Ovary (tissue), 9 donors: ENCODE measurements around the gene FBXL19. TPM values are rescaled to one million over a fixed set of nuclear protein-coding genes. Genes with fewer than 3 reads are reported as not detected.
A peak's percentile ranks its signal among the peaks of the same experiment; 100 is the strongest.

Experiments
- DNase-seq, 5 donors: peaks; one replicate each; pipeline ENCODE4 v3.0.0-alpha.2; 2019 to 2020
- H3K27ac ChIP-seq, 2 donors: fragments of 200-600 bp; one replicate each; pipeline versions ENCODE4 v1.5.1 to v1.8.0; 2019 to 2022
- H3K27me3 ChIP-seq: fragments of 200-600 bp; one replicate; pipeline ENCODE4 v1.8.0; 2022
- H3K36me3 ChIP-seq: fragments of 200-600 bp; sonication (generic); one replicate; pipeline ENCODE4 v1.5.1; 2019
- H3K4me1 ChIP-seq: one replicate; pipeline ENCODE4 v1.8.1; 2013; ENCODE audit warnings: mild to moderate bottlenecking, moderate library complexity; ENCODE audit not compliant: insufficient read depth
- H3K4me3 ChIP-seq: fragments of 200-600 bp; sonication (generic); one replicate; pipeline ENCODE4 v1.5.1; 2017
- H3K9me3 ChIP-seq, 2 donors: fragments of 200-600 bp in 1 of 2; sonication (generic) in 1 of 2; one replicate each; pipeline versions ENCODE4 v1.5.1 to v1.8.1; 2013 to 2019; ENCODE audit warnings: mild to moderate bottlenecking in 1 of 2, moderate library complexity in 1 of 2
- EP300 ChIP-seq: sonication (generic); formaldehyde crosslinking; IDR thresholded peaks from one replicate; pipeline ENCODE4 v1.6.1; 2017; ENCODE audit warnings: antibody characterized with exemption
- POLR2A ChIP-seq: fragments of 450-650 bp; IDR thresholded peaks from one replicate; pipeline ENCODE4 v1.6.1; 2017; ENCODE audit warnings: antibody characterized with exemption, mild to moderate bottlenecking, moderate library complexity
- WGBS, 3 donors: extraction: QIAGEN DNeasy Blood & Tissue Kit in 1 of 3; methylation state at CpG; one replicate each; pipeline versions ENCODE4 v1.1.5 to v1.1.7; 2013 to 2017; 5-methylcytosine and 5-hydroxymethylcytosine counted together
- intact Hi-C, 4 donors: fragments of 100-400 bp; cut with DNase I; formaldehyde crosslinking; loops; one replicate each; pipeline versions ENCODE4 v1.11.0 to v1.15.1; 2022 to 2023
- polyA plus RNA-seq, 2 donors: library from polyadenylated mRNA; stranded (reverse); fragments of 200-250 nt in 1 of 2; fragments of 350-450 nt in 1 of 2; fragmentation: Illumina TruSeq in 1 of 2; extraction: RNeasy Lipid Tissue Mini Kit (QIAGEN cat#74804) in 1 of 2; gene quantifications; one replicate each; pipeline ENCODE4 v1.2.3, GENCODE V29; 2013 to 2014
- total RNA-seq, 7 donors: library from RNA; depleted of rRNA in 2 of 7; stranded (reverse); fragments of >200 nt in 2 of 7; fragmentation: NEBNext Ultra II Directional in 3 of 7; extraction: Animal tissue kit (Norgen Biotek cat#: 25700) in 3 of 7; gene quantifications; one replicate each; pipeline versions ENCODE4 v1.1.0 to v1.2.4, GENCODE V29; 2016 to 2023
- TF ChIP-seq, protein P1 (sequence below), 3 donors: fragments of 450-650 bp in 2 of 3; fragments of 200-600 bp in 1 of 3; IDR thresholded peaks; one replicate each; pipeline versions ENCODE4 v1.5.1 to v1.8.0; 2016 to 2022; ENCODE audit warnings: antibody characterized with exemption in 3 of 3, mild to moderate bottlenecking in 1 of 3
- donor health status: DM: no; HTN: no; CAD: no; lungs with moderate emphysema.
- donor health status: DM: no; HTN: no; CAD: no.
- donor health status: Bipolar disorder and iron deficiency.
- donor health status: DM: yes; HTN: yes; CAD: no.
- donor health status: DM: no; HTN: no; CAD: no.
- donor health status: DM: yes; HTN: yes; CAD: no.

The FBXL19 gene
- total and polyA plus RNA-seq, 9 donors = 1.6 to 24.3 (median 14.4) TPM

GRCh38 chr16:30957456-30958174 is 34.2 kb downstream of the FBXL19 start, which contains the start of gene SETD1A:
Gene SETD1A (plus strand): TSS chr16:30957754. CDS start chr16:30958732, 978 bp downstream.
- intact Hi-C loops = loop anchor here in 1 of 4 donors (10.0 kb wide), 1 partner anchor 157 kb away; the partner anchor contains the start of gene KAT8
- Histone ChIP-seq H3K4me3 (peak within 1 kb of the TSS; percentile 82), H3K4me1 (peaks cover 11% of the 10 kb centered on the region), H3K27me3 (no peaks in the 10 kb centered on the region), H3K9me3 (no peaks in the 10 kb centered on the region), H3K27ac (peak within 1 kb of the TSS; percentile 97 to 98), H3K36me3 (no peaks in the 10 kb centered on the region)
- TF ChIP-seq EP300 (no peak), POLR2A (peak; percentile 66)
- TF ChIP-seq, protein P1, sequence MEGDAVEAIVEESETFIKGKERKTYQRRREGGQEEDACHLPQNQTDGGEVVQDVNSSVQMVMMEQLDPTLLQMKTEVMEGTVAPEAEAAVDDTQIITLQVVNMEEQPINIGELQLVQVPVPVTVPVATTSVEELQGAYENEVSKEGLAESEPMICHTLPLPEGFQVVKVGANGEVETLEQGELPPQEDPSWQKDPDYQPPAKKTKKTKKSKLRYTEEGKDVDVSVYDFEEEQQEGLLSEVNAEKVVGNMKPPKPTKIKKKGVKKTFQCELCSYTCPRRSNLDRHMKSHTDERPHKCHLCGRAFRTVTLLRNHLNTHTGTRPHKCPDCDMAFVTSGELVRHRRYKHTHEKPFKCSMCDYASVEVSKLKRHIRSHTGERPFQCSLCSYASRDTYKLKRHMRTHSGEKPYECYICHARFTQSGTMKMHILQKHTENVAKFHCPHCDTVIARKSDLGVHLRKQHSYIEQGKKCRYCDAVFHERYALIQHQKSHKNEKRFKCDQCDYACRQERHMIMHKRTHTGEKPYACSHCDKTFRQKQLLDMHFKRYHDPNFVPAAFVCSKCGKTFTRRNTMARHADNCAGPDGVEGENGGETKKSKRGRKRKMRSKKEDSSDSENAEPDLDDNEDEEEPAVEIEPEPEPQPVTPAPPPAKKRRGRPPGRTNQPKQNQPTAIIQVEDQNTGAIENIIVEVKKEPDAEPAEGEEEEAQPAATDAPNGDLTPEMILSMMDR (IDR thresholded peaks at IDR 0.05) = peak in 1 of 3 donors; percentile 11
- WGBS, 3 donors = 0 to 1% (median 0%) methylated on average over 41 to 85 of the region's 85 CpGs
- DNase-seq = peak; percentile 96 to 98 (median 97)

- TF ChIP-seq POLR2A = no peak
- peak in 3 of 5 donors; percentile 56 to 80 (median 65) for DNase-seq
- peaks cover 11% of the 10 kb centered on the region for H3K4me1 ChIP-seq
- H3K9me3 ChIP-seq = no peaks in the 10 kb centered on the region
- H3K27ac ChIP-seq = peak overlapping the region; percentile 97 to 98
- H3K36me3 ChIP-seq = no peaks in the 10 kb centered on the region
- WGBS, 3 donors = 5 to 14% (median 11%) methylated on average over 25 to 55 of the region's 55 CpGs
- intact Hi-C loops = loop anchor here in 1 of 4 donors (10.0 kb wide), 1 partner anchor 156 kb away; the partner anchor contains the start of gene KAT8
- no peaks in the 10 kb centered on the region for H3K27me3 ChIP-seq
- H3K4me3 ChIP-seq = peak overlapping the region; percentile 82
Measured at GRCh38 chr16:30958175-30959079, 35.1 kb downstream of the FBXL19 start.

- Histone ChIP-seq H3K9me3 (no peaks in the 10 kb centered on the region), H3K36me3 (no peaks in the 10 kb centered on the region), H3K4me1 (peaks cover 9% of the 10 kb centered on the region), H3K4me3 (no peak overlapping the region), H3K27me3 (no peaks in the 10 kb centered on the region), H3K27ac (no peak overlapping the region)
- TF ChIP-seq POLR2A (no peak), EP300 (no peak)
- TF ChIP-seq, protein P1 (IDR thresholded peaks at IDR 0.05) = no peak
- WGBS, 3 donors = 89 to 92% (median 91%) methylated on average over 11 of the region's 11 CpGs
- no peak for DNase-seq
- intact Hi-C loops = loop anchor here in 1 of 4 donors (10.0 kb wide), 1 partner anchor 223 kb away; the partner anchor contains the start of gene FUS
Measured at GRCh38 chr16:30961384-30961783, 38.0 kb downstream of the FBXL19 start.

DNA sequence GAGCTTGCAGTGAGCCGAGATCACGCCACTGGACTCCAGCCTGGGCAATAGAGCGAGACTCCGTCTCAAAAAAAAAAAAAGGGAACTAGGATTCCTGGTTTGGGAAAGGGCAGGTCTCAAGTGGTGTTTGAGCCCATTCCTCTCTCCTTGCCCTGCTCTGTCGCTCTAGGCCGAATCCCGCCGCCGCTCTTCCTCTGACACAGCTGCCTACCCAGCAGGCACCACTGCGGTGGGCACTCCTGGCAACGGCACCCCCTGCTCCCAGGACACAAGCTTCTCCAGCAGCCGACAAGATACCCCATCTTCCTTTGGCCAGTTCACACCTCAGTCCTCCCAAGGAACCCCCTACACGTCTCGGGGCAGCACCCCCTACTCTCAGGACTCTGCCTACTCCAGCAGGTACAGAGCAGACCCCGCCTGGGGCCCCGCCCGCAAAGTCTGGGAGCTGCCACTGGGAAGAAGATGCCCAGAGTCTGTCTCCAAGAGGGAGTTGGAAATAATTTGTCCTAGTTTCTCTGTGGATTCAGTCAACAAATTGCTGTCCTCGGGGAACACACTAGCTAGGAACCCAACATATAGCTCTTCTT is 40.6 kb downstream of the FBXL19 start:
- no peak for DNase-seq
- no peak overlapping the region for H3K4me3 ChIP-seq
- no peaks in the 10 kb centered on the region for H3K36me3 ChIP-seq
- no peaks in the 10 kb centered on the region for H3K27me3 ChIP-seq
- TF ChIP-seq POLR2A (no peak), EP300 (no peak)
- TF ChIP-seq, protein P1 (IDR thresholded peaks at IDR 0.05) = no peak
- H3K9me3 ChIP-seq = no peaks in the 10 kb centered on the region
- intact Hi-C loops = loop anchor here in 1 of 4 donors (10.0 kb wide), 1 partner anchor 221 kb away; the partner anchor contains the start of gene FUS
- WGBS, 3 donors = 89% methylated on average over 18 of the region's 18 CpGs
- H3K4me1 ChIP-seq = peaks cover 1% of the 10 kb centered on the region
- no peak overlapping the region for H3K27ac ChIP-seq
